H1 (cell line): ENCODE results near the gene PCBD1. TPM values are rescaled to one million over a fixed set of nuclear protein-coding genes. Genes with fewer than 3 reads are reported as not detected.

Experiments
- CTCF ChIA-PET: fragments of 300-600 bp; sonication (Branson Sonifier 250); formaldehyde crosslinking; loops from one replicate; lab custom pipeline; 2021; ENCODE audit not compliant: partially characterized antibody; lab: Charles Lee
- POLR2A ChIA-PET: fragments of 300-600 bp; sonication (Branson Sonifier 250); formaldehyde crosslinking; loops from one replicate; lab custom pipeline; 2021; ENCODE audit warnings: inconsistent platforms; ENCODE audit not compliant: partially characterized antibody; lab: Charles Lee
- DNase-seq, 2 experiments: peaks; one replicate each; pipeline versions ENCODE4 v3.0.0 to v3.0.0-alpha.2; 2010 to 2022; ENCODE audit warnings: low spot score in 2 of 2, low read depth in 1 of 2, mixed read lengths in 1 of 2
- FAIRE-seq: peaks from 2 replicates; lab custom pipeline; 2011; peaks lifted over from hg19 to GRCh38; lab: Jason Lieb, UNC
- H2AFZ ChIP-seq: 2 replicates; pipeline ENCODE4 v1.8.1; 2012; ENCODE audit warnings: low read length, inconsistent platforms
- H2AK5ac ChIP-seq: 2 replicates; pipeline ENCODE4 v1.6.1; 2013; ENCODE audit warnings: low read depth, low read length
- H2BK120ac ChIP-seq: replicated peaks from 2 replicates; pipeline ENCODE3; 2013; ENCODE audit warnings: low read depth, low read length, inconsistent platforms
- H2BK12ac ChIP-seq: 2 replicates; pipeline ENCODE4 v1.6.1; 2013; ENCODE audit warnings: low read depth, low read length
- H2BK15ac ChIP-seq: 2 replicates; pipeline ENCODE4 v1.6.1; 2013; ENCODE audit warnings: low read length
- H2BK20ac ChIP-seq: 2 replicates; pipeline ENCODE4 v1.6.1; 2013; ENCODE audit warnings: low read length
- H2BK5ac ChIP-seq: 2 replicates; pipeline ENCODE4 v1.6.1; 2013; ENCODE audit warnings: low read depth, low read length
- H3K14ac ChIP-seq: 2 replicates; pipeline ENCODE4 v1.6.1; 2013; ENCODE audit warnings: inconsistent platforms; ENCODE audit not compliant: insufficient read length
- H3K18ac ChIP-seq: 2 replicates; pipeline ENCODE4 v1.6.1; 2013; ENCODE audit warnings: low read length; ENCODE audit errors: extremely low read depth
- H3K23ac ChIP-seq: 2 replicates; pipeline ENCODE4 v1.6.1; 2013; ENCODE audit warnings: inconsistent platforms; ENCODE audit not compliant: insufficient read length
- H3K23me2 ChIP-seq: 2 replicates; pipeline ENCODE4 v1.6.1; 2013; ENCODE audit warnings: low read depth, low read length
- H3K27ac ChIP-seq: 2 replicates; pipeline ENCODE4 v1.6.1; 2011; ENCODE audit warnings: low read depth, low read length, inconsistent platforms
- H3K27me3 ChIP-seq, 4 experiments: replicated peaks in 1 of 4; 1 replicate in 1 of 4; 2 replicates in 3 of 4; pipeline versions ENCODE4 v1.6.1 to v1.8.1; 2011 to 2013; ENCODE audit warnings: low read length in 3 of 4, mild to moderate bottlenecking in 3 of 4, inconsistent platforms in 2 of 4, mixed read lengths in 2 of 4, moderate library complexity in 1 of 4; ENCODE audit not compliant: control insufficient read depth in 3 of 4, insufficient read depth in 3 of 4; ENCODE audit errors: extremely low read depth in 1 of 4
- H3K36me3 ChIP-seq, 4 experiments: 2 replicates each; pipeline versions ENCODE4 v1.6.1 to v1.8.1; 2011 to 2013; ENCODE audit warnings: mild to moderate bottlenecking in 4 of 4, low read length in 3 of 4, moderate library complexity in 2 of 4, control low read depth in 1 of 4, inconsistent platforms in 1 of 4; ENCODE audit not compliant: insufficient read depth in 4 of 4, control insufficient read depth in 2 of 4
- H3K4ac ChIP-seq: replicated peaks from 2 replicates; pipeline ENCODE3; 2013; ENCODE audit warnings: low read length, low read depth, mixed read lengths, inconsistent platforms; ENCODE audit not compliant: insufficient read length
- H3K4me1 ChIP-seq, 4 experiments: replicated peaks in 1 of 4; 1 replicate in 1 of 4; 2 replicates in 3 of 4; pipeline versions ENCODE4 v1.6.1 to v1.8.1; 2011 to 2013; ENCODE audit warnings: low read length in 3 of 4, inconsistent platforms in 2 of 4, mixed read lengths in 1 of 4; ENCODE audit not compliant: insufficient read depth in 4 of 4, control insufficient read depth in 3 of 4
- H3K4me2 ChIP-seq, 2 experiments: 2 replicates each; pipeline versions ENCODE4 v1.6.1 to v1.8.1; 2011 to 2013; ENCODE audit warnings: low read depth in 2 of 2, low read length in 2 of 2, control low read depth in 1 of 2, inconsistent platforms in 1 of 2, mild to moderate bottlenecking in 1 of 2; ENCODE audit not compliant: insufficient read depth in 1 of 2
- H3K4me3 ChIP-seq, 4 experiments: fragments of 200-600, 300-600 bp in 1 of 4; sonication (generic), shearing (Covaris generic), sonication (Bioruptor Twin) in 1 of 4; 2 replicates each; pipeline versions ENCODE4 v1.5.1 to v1.8.1; 2011 to 2016; ENCODE audit warnings: low read length in 4 of 4, low read depth in 3 of 4, control low read depth in 2 of 4, inconsistent platforms in 2 of 4, mild to moderate bottlenecking in 2 of 4, mixed read lengths in 1 of 4, moderate library complexity in 1 of 4; ENCODE audit not compliant: insufficient read depth in 2 of 4; ENCODE audit errors: extremely low read depth in 1 of 4
- H3K56ac ChIP-seq: replicated peaks from 2 replicates; pipeline ENCODE3; 2013; ENCODE audit warnings: low read depth, mild to moderate bottlenecking, mixed read lengths, low read length, inconsistent platforms; ENCODE audit not compliant: insufficient read length
- H3K79me1 ChIP-seq: 2 replicates; pipeline ENCODE4 v1.6.1; 2013; ENCODE audit warnings: low read depth, low read length, control low read depth
- H3K79me2 ChIP-seq, 2 experiments: 2 replicates each; pipeline versions ENCODE4 v1.6.1 to v1.8.1; 2012 to 2013; ENCODE audit warnings: low read length in 2 of 2, mild to moderate bottlenecking in 2 of 2, inconsistent platforms in 1 of 2; ENCODE audit not compliant: insufficient read depth in 2 of 2, control insufficient read depth in 1 of 2
- H3K9ac ChIP-seq, 4 experiments: replicated peaks in 1 of 4; 1 replicate in 1 of 4; 2 replicates in 3 of 4; pipeline versions ENCODE4 v1.6.1 to v1.8.1; 2011 to 2013; ENCODE audit warnings: low read depth in 3 of 4, low read length in 3 of 4, control low read depth in 2 of 4, mild to moderate bottlenecking in 2 of 4, moderate library complexity in 2 of 4, inconsistent platforms in 1 of 4; ENCODE audit errors: extremely low read depth in 1 of 4
- H3K9me3 ChIP-seq, 2 experiments: 2 replicates each; pipeline versions ENCODE4 v1.6.1 to v1.8.1; 2012 to 2013; ENCODE audit warnings: mild to moderate bottlenecking in 2 of 2, moderate library complexity in 2 of 2, control low read depth in 1 of 2, inconsistent platforms in 1 of 2, low read depth in 1 of 2, low read length in 1 of 2, mixed read lengths in 1 of 2; ENCODE audit not compliant: insufficient read depth in 2 of 2
- H4K20me1 ChIP-seq, 2 experiments: replicated peaks in 1 of 2; 2 replicates each; pipeline versions ENCODE3 to v1.8.1; 2011 to 2013; ENCODE audit warnings: inconsistent platforms in 2 of 2, low read length in 2 of 2, mild to moderate bottlenecking in 1 of 2; ENCODE audit not compliant: insufficient read depth in 2 of 2, control insufficient read depth in 1 of 2
- H4K5ac ChIP-seq: 2 replicates; pipeline ENCODE4 v1.6.1; 2013; ENCODE audit warnings: low read length, low read depth, mixed read lengths, inconsistent platforms; ENCODE audit not compliant: insufficient read length
- H4K8ac ChIP-seq: 2 replicates; pipeline ENCODE4 v1.8.0; 2013; ENCODE audit warnings: mild to moderate bottlenecking, moderate library complexity, low read length, inconsistent platforms; ENCODE audit not compliant: insufficient read depth; ENCODE audit errors: extremely low read depth
- H4K91ac ChIP-seq: replicated peaks from 2 replicates; pipeline ENCODE3; 2013; ENCODE audit warnings: low read length, mixed read lengths, inconsistent platforms; ENCODE audit not compliant: insufficient read length
- EP300 ChIP-seq, 2 experiments: IDR thresholded peaks; 1 replicate in 1 of 2; 2 replicates in 1 of 2; pipeline ENCODE4 v1.6.1; 2011 to 2012; ENCODE audit warnings: low read depth in 2 of 2, low read length in 2 of 2, mild to moderate bottlenecking in 2 of 2, borderline replicate concordance in 1 of 2, inconsistent platforms in 1 of 2, moderate library complexity in 1 of 2
- EZH2 ChIP-seq: fragments of 200-600 bp; sonication (generic); IDR thresholded peaks from 2 replicates; pipeline ENCODE4 v1.7.1; 2012; ENCODE audit warnings: low read depth, mild to moderate bottlenecking, moderate library complexity, low read length, inconsistent platforms; ENCODE audit not compliant: severe bottlenecking
- GTF2F1 ChIP-seq: IDR thresholded peaks from 2 replicates; pipeline ENCODE4 v1.6.1; 2012; ENCODE audit warnings: low read depth, low read length, improper control_type of control experiment, borderline replicate concordance
- JUN ChIP-seq: IDR thresholded peaks from 2 replicates; pipeline ENCODE4 v1.6.1; 2011; ENCODE audit warnings: low read depth, mild to moderate bottlenecking, improper control_type of control experiment, low read length
- KDM4A ChIP-seq: IDR thresholded peaks from one replicate; pipeline ENCODE4 v1.7.1; 2012; ENCODE audit warnings: low read depth, mild to moderate bottlenecking, moderate library complexity, low read length, inconsistent platforms; ENCODE audit not compliant: severe bottlenecking
- PHF8 ChIP-seq: fragments of 200-600 bp; sonication (generic); conservative IDR thresholded peaks from 2 replicates; pipeline ENCODE4 v1.7.1; 2012; ENCODE audit warnings: low read depth, mild to moderate bottlenecking, inconsistent platforms, low read length, moderate library complexity
- POLR2A ChIP-seq, 2 experiments: IDR thresholded peaks; 1 replicate in 1 of 2; 2 replicates in 1 of 2; pipeline ENCODE4 v1.6.1; 2011; ENCODE audit warnings: low read depth in 2 of 2, low read length in 2 of 2, mild to moderate bottlenecking in 2 of 2; ENCODE audit errors: control extremely low read depth in 1 of 2
- RBBP5 ChIP-seq: IDR thresholded peaks from 2 replicates; pipeline ENCODE4 v1.7.1; 2012; ENCODE audit warnings: low read depth, mild to moderate bottlenecking, inconsistent platforms, low read length, moderate library complexity, borderline replicate concordance
- SP2 ChIP-seq: IDR thresholded peaks from 2 replicates; pipeline ENCODE4 v1.6.1; 2012; ENCODE audit warnings: mild to moderate bottlenecking, low read length, inconsistent platforms
- SUZ12 ChIP-seq: fragments of 200-600 bp; sonication (generic); IDR thresholded peaks from 2 replicates; pipeline ENCODE4 v1.6.1; 2012; ENCODE audit warnings: mild to moderate bottlenecking, inconsistent platforms, low read length, moderate library complexity, mixed read lengths
- TAF7 ChIP-seq: optimal IDR thresholded peaks from 2 replicates; pipeline ENCODE3; 2011; ENCODE audit warnings: low read depth, mild to moderate bottlenecking, inconsistent platforms, low read length, moderate library complexity, borderline replicate concordance
- TBP ChIP-seq: IDR thresholded peaks from 2 replicates; pipeline ENCODE4 v1.6.1; 2011; ENCODE audit warnings: low read depth, low read length, improper control_type of control experiment
- WGBS, 2 experiments: shearing (Covaris generic) in 1 of 2; methylation state at CpG; one replicate each; pipeline versions ENCODE4 v1.1.6 to v1.1.7; 2013 to 2015; ENCODE audit warnings: low lambda C conversion rate in 2 of 2, mixed read lengths in 2 of 2, inconsistent platforms in 1 of 2, low coverage in 1 of 2, missing lambda C conversion rate in 1 of 2; ENCODE audit not compliant: insufficient replicate concordance in 2 of 2, insufficient coverage in 1 of 2, insufficient read length in 1 of 2; ENCODE audit errors: extremely low coverage in 1 of 2, missing lambda C conversion rate in 1 of 2; 5-methylcytosine and 5-hydroxymethylcytosine counted together
- polyA plus RNA-seq, 7 experiments: library from polyadenylated mRNA; depleted of rRNA in 3 of 7; stranded (reverse) in 5 of 7; unstranded in 2 of 7; fragments of >200 nt in 5 of 7; fragments of 200-250 nt in 2 of 7; gene quantifications; 1 replicate in 5 of 7; 2 replicates in 1 of 7; 4 replicates in 1 of 7; pipeline versions ENCODE4 v1.2.1 to v1.2.3, GENCODE V29; 2011 to 2013; ENCODE audit warnings: missing spikeins in 2 of 7, mixed read lengths in 2 of 7
- total RNA-seq: library from RNA; stranded (reverse); fragmentation: NEBNext Ultra II Directional; extraction: Animal tissue kit (Norgen Biotek cat#: 25700); gene quantifications from 2 replicates; pipeline ENCODE4 v1.2.1, GENCODE V29; 2021
- TF ChIP-seq, protein P1 (sequence below): IDR thresholded peaks from 2 replicates; pipeline ENCODE4 v1.6.1; 2012; ENCODE audit warnings: inconsistent platforms

The PCBD1 gene
- total and polyA plus RNA-seq, 2 of the 8 experiments (the other 6 are each of a cell fraction or from before 2014, with no cell fraction given): 46.5 to 55.0 TPM

DNA sequence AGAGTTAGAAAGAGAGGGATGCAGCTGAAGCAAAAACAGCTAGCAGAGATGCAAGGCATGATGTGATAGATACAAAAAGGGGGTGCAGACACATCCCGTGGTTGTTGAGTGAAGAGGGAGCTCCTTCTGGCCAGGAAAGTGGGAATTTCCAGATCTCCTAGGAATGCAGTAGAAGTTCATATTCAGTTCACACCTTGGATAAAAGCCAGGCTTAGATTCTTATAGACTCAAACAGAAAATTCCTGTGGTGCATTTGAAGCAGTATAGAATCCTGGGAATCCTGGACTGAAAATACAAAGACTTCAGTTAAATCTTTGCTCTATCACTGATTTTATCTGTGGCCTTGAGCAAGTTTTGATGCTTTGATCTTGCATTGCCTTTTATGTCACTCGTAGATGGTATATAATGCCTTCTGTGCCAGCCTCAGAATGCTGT, 38.8 kb downstream of the PCBD1 start:
- no peak overlapping the region for H3K56ac ChIP-seq
- H4K8ac ChIP-seq: no peak overlapping the region
- H4K91ac ChIP-seq: no peak overlapping the region
- TF ChIP-seq KDM4A: no peak
- TF ChIP-seq TBP: no peak
- no peak for TF ChIP-seq RBBP5
- no peak for TF ChIP-seq JUN
- no peak for TF ChIP-seq TAF7
- no peak for TF ChIP-seq SUZ12
- no peak for TF ChIP-seq POLR2A (IDR thresholded peaks at IDR 0.05; ENCODE audit: control extremely low read depth in 1 of 2, low read depth in 2 of 2, low read length in 2 of 2)
- no peak for TF ChIP-seq PHF8
- TF ChIP-seq, protein P1, sequence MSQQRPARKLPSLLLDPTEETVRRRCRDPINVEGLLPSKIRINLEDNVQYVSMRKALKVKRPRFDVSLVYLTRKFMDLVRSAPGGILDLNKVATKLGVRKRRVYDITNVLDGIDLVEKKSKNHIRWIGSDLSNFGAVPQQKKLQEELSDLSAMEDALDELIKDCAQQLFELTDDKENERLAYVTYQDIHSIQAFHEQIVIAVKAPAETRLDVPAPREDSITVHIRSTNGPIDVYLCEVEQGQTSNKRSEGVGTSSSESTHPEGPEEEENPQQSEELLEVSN: no peak
- no peak for TF ChIP-seq EP300 (IDR thresholded peaks at IDR 0.05; ENCODE audit: borderline replicate concordance in 1 of 2, low read depth in 2 of 2, low read length in 2 of 2)
- no peak for TF ChIP-seq SP2
- TF ChIP-seq GTF2F1: no peak
- TF ChIP-seq EZH2: no peak
- H3K23me2 ChIP-seq: no peaks in the 10 kb centered on the region
- H3K27me3 ChIP-seq: no peaks in the 10 kb centered on the region
- H3K9ac ChIP-seq: no peak overlapping the region
- H3K4me3 ChIP-seq: no peak overlapping the region
- H2BK20ac ChIP-seq: no peak overlapping the region
- FAIRE-seq (no peak), DNase-seq (no peak)
- no peak overlapping the region for H2BK5ac ChIP-seq
- no peak overlapping the region for H3K4me2 ChIP-seq
- H2BK120ac ChIP-seq: no peak overlapping the region
- no peaks in the 10 kb centered on the region for H3K79me2 ChIP-seq
- H2BK15ac ChIP-seq: no peak overlapping the region
- no peak overlapping the region for H2AFZ ChIP-seq
- no peak overlapping the region for H3K14ac ChIP-seq
- no peak overlapping the region for H3K23ac ChIP-seq
- H3K4ac ChIP-seq: no peak overlapping the region
- H4K5ac ChIP-seq: no peak overlapping the region
- ChIA-PET CTCF (no interaction called here), POLR2A (no interaction called here)
- H3K4me1 ChIP-seq: no peaks in the 10 kb centered on the region
- 92% methylated on average over 2 of the region's 2 CpGs; no CpG with 5 or more reads in 1 of the 2 experiments for WGBS, 2 experiments
- no peak overlapping the region for H3K27ac ChIP-seq
- H3K36me3 ChIP-seq: peaks cover 2 to 33% (median 15%) of the 10 kb centered on the region in 4 experiments; a peak in 7 of 8 replicates
- H4K20me1 ChIP-seq: peaks cover 0 to 2% of the 10 kb centered on the region in 2 experiments
- H3K79me1 ChIP-seq: no peaks in the 10 kb centered on the region; the same call in 1 of the 2 replicates
- H2AK5ac ChIP-seq: no peak overlapping the region
- H2BK12ac ChIP-seq: no peak overlapping the region
- no peaks in the 10 kb centered on the region for H3K9me3 ChIP-seq
- no peak overlapping the region for H3K18ac ChIP-seq
